ENCODE data around the gene MARCHF7.
"Not testable (repeated sequence)": the region's sequence is repeated elsewhere in the genome, so short reads cannot be mapped to it uniquely, and the experiment has no call there.

MARCHF7 gene

GRCh38 chr2:159736048-159736447 is 23.7 kb downstream of the MARCHF7 start:
- no peak for DNase-seq (ENCODE audit: low spot score)
- in situ Hi-C loops (cut with MboI; ENCODE audit: low sequenced_read_pairs, unreplicated experiment): no loop called here
- TF ChIP-seq CTCF (IDR thresholded peaks at IDR 0.05; ENCODE audit: borderline replicate concordance, control extremely low read depth, extremely low read depth, insufficient read depth, missing control alignments): no peak

DNA sequence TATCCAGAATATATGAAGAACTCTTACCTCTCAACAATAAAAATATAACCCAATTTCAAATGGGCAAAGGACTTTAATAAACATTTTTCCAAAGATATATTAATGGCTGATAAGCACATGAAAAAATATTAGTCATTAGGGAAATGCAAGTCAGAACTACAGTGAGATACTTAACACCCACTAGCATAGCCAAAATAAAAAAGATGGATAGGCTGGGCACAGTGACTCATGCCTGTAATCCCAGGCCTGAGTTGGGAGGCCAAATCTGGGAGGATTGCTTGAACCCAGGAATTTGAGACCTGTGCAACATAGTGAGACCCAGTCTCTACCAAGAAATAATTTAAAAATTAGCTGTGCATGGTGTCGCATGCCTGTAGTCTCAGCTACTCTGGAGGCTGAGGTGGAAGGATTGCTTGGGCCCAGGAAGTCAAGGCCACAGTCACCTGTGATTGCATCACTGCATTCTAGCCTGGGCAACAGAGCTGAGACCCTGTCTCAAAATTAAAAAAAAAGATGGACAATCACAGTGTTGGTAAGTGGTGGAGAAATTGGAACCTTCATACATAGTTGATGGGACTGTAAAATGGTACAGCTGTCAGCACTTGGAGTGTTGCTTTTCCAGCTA is 25.1 kb downstream of the MARCHF7 start:
- DNase-seq (ENCODE audit: low spot score): no peak
- TF ChIP-seq CTCF (IDR thresholded peaks at IDR 0.05; ENCODE audit: borderline replicate concordance, control extremely low read depth, extremely low read depth, insufficient read depth, missing control alignments): no peak
- in situ Hi-C loops (cut with MboI; ENCODE audit: low sequenced_read_pairs, unreplicated experiment): no loop called here

DNA sequence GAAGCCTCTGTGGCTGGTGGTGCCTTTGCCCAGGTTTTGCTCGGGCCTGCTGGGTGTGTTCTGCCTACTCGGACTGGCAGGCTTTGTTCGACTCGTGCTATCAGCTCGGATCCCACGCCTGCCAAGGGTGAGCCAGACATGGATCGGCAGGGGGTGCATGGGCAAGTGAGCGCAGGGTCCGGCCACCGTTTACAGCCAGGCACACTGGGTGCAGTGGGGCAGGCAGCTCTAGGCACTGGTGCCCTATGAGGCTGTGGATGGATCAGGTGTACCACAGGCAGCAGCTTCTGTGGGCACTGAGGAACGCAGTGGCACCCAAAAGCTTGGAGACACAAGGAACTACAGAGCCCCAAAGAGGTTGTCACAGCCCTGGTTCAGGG is 25.6 kb downstream of the MARCHF7 start:
- DNase-seq (ENCODE audit: low spot score): no peak
- in situ Hi-C loops (cut with MboI; ENCODE audit: low sequenced_read_pairs, unreplicated experiment): no loop called here
- no peak for TF ChIP-seq CTCF (IDR thresholded peaks at IDR 0.05; ENCODE audit: borderline replicate concordance, control extremely low read depth, extremely low read depth, insufficient read depth, missing control alignments)

GRCh38 chr2:159738509-159739390 is 26.4 kb downstream of the MARCHF7 start:
- TF ChIP-seq CTCF (IDR thresholded peaks at IDR 0.05; ENCODE audit: borderline replicate concordance, control extremely low read depth, extremely low read depth, insufficient read depth, missing control alignments): no peak
- DNase-seq (ENCODE audit: low spot score): no peak
- in situ Hi-C loops (cut with MboI; ENCODE audit: low sequenced_read_pairs, unreplicated experiment): no loop called here

DNA sequence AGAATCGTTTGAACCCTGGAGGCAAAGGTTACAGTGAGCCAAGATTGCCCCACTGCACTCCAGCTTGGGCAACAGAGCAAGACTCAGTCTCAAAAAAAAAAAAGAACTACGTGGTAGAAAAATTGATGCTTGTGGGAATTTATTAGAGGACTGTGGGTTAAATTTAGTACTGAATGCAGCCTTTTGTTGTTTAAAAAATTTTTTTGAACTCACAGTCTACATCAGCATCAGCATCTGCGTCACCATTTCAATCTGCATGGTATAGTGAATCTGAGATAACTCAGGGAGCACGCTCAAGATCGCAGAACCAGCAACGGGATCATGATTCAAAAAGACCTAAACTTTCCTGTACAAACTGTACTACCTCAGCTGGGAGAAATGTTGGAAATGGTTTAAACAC is 30.5 kb downstream of the MARCHF7 start:
- no peak for DNase-seq (ENCODE audit: low spot score)
- TF ChIP-seq CTCF (IDR thresholded peaks at IDR 0.05; ENCODE audit: borderline replicate concordance, control extremely low read depth, extremely low read depth, insufficient read depth, missing control alignments): no peak
- in situ Hi-C loops (cut with MboI; ENCODE audit: low sequenced_read_pairs, unreplicated experiment): no loop called here

DNA sequence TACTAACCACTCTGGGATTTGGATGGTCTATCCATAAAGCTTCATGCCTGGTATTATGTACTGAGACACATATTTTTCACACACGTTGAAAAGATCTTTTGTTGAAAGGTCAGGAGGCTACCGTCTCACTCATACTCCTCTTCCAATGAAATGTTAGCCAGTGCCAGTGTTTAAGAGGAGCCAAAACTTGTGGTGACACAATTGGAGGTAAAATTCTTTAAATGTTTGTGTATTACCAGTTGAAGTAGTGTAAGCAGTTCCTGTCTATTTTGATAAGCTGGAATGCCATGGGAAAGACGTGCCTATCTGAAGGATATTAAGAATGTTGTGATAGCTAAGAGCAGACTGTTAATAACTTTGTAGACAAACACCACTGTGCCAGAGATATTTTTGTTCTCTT is 32.1 kb downstream of the MARCHF7 start:
- in situ Hi-C loops (cut with MboI; ENCODE audit: low sequenced_read_pairs, unreplicated experiment): no loop called here
- no peak for DNase-seq (ENCODE audit: low spot score)
- no peak for TF ChIP-seq CTCF (IDR thresholded peaks at IDR 0.05; ENCODE audit: borderline replicate concordance, control extremely low read depth, extremely low read depth, insufficient read depth, missing control alignments)

- DNase-seq (ENCODE audit: low spot score); in situ Hi-C loops (cut with MboI; ENCODE audit: low sequenced_read_pairs, unreplicated experiment): not testable (repeated sequence)
Measured at GRCh38 chr2:159745237-159745636, 32.9 kb downstream of the MARCHF7 start.

Data from GM13976 (cell line).